Lower lobe of right lung (tissue), 2 donors: Measurements from ENCODE around the gene BCL2. TPM values are rescaled to one million over a fixed set of nuclear protein-coding genes. Genes with fewer than 3 reads are reported as not detected.

Experiments
- ATAC-seq, 2 donors: fragments of 200-7000 bp; cut with Tn5 transposase; one replicate each; pipeline ENCODE4 v1.9.1; 2020 to 2022; ENCODE audit warnings: mild to moderate bottlenecking in 2 of 2, moderate library complexity in 2 of 2
- DNase-seq: peaks from one replicate; pipeline ENCODE4 v3.0.0-alpha.2; 2020
- H3K27ac ChIP-seq: fragments of 200-600 bp; one replicate; pipeline ENCODE4 v1.8.0; 2022
- H3K27me3 ChIP-seq: fragments of 200-600 bp; one replicate; pipeline ENCODE4 v1.8.0; 2022; ENCODE audit warnings: low read depth
- H3K36me3 ChIP-seq: fragments of 200-600 bp; one replicate; pipeline ENCODE4 v1.8.0; 2022; ENCODE audit warnings: mild to moderate bottlenecking
- H3K4me1 ChIP-seq: fragments of 200-600 bp; one replicate; pipeline ENCODE4 v1.8.0; 2022
- H3K4me3 ChIP-seq: fragments of 200-600 bp; one replicate; pipeline ENCODE4 v1.8.0; 2022; ENCODE audit warnings: mild to moderate bottlenecking
- H3K9me3 ChIP-seq: fragments of 200-600 bp; one replicate; pipeline ENCODE4 v1.8.0; 2022
- CTCF ChIP-seq: fragments of 200-600 bp; IDR thresholded peaks from one replicate; pipeline ENCODE4 v1.8.0; 2022; ENCODE audit warnings: antibody characterized with exemption, mild to moderate bottlenecking
- intact Hi-C: fragments of 100-400 bp; cut with DNase I; formaldehyde crosslinking; loops from one replicate; pipeline ENCODE4 v1.11.0; 2022
- total RNA-seq: library from RNA; stranded (reverse); fragmentation: NEBNext Ultra II Directional; extraction: Animal tissue kit (Norgen Biotek cat#: 25700); gene quantifications from one replicate; pipeline ENCODE4 v1.2.1, GENCODE V29; 2021
- donor health status: DM: no; HTN: yes; CAD: no; lungs with severe emphysema.

BCL2 gene
- total RNA-seq, 1 donor from 2014 or later, result 11.0 TPM

GRCh38 chr18:63224630-63225029 lies 94.9 kb downstream of the BCL2 start:
- Histone ChIP-seq H3K9me3 (no peaks in the 10 kb centered on the region), H3K4me3 (no peak overlapping the region), H3K27ac (no peak overlapping the region), H3K4me1 (peaks cover 8% of the 10 kb centered on the region), H3K36me3 (no peaks in the 10 kb centered on the region), H3K27me3 (no peaks in the 10 kb centered on the region)
- ATAC-seq (no peak), DNase-seq (no peak)
- no peak for TF ChIP-seq CTCF
- intact Hi-C loops, result no loop called here

GRCh38 chr18:63223837-63224236 lies 95.7 kb downstream of the BCL2 start:
- Histone ChIP-seq H3K9me3 (no peaks in the 10 kb centered on the region), H3K4me1 (peaks cover 8% of the 10 kb centered on the region), H3K4me3 (no peak overlapping the region), H3K27ac (no peak overlapping the region), H3K36me3 (no peaks in the 10 kb centered on the region), H3K27me3 (no peaks in the 10 kb centered on the region)
- DNase-seq (no peak), ATAC-seq (no peak)
- intact Hi-C loops, result no loop called here
- no peak for TF ChIP-seq CTCF

- TF ChIP-seq CTCF, result no peak
- ATAC-seq, result no peak
- no peak for DNase-seq
- no peaks in the 10 kb centered on the region for H3K27me3 ChIP-seq
- H3K27ac ChIP-seq, result no peak overlapping the region
- peaks cover 8% of the 10 kb centered on the region for H3K4me1 ChIP-seq
- no peak overlapping the region for H3K4me3 ChIP-seq
- H3K36me3 ChIP-seq, result no peaks in the 10 kb centered on the region
- H3K9me3 ChIP-seq, result no peaks in the 10 kb centered on the region
- intact Hi-C loops, result no loop called here
These were observed 98.7 kb downstream of the BCL2 start for GRCh38 chr18:63220903-63221302.

- Histone ChIP-seq H3K4me1 (peaks cover 7% of the 10 kb centered on the region), H3K27me3 (no peaks in the 10 kb centered on the region), H3K36me3 (no peaks in the 10 kb centered on the region), H3K9me3 (no peaks in the 10 kb centered on the region), H3K27ac (no peak overlapping the region), H3K4me3 (no peak overlapping the region)
- TF ChIP-seq CTCF, result no peak
- DNase-seq, result no peak
- intact Hi-C loops, result no loop called here
- ATAC-seq, result peak; percentile 45 to 64
These were observed 101.1 kb downstream of the BCL2 start for GRCh38 chr18:63218472-63218871.

- ATAC-seq, result no peak
- no peak overlapping the region for H3K27ac ChIP-seq
- TF ChIP-seq CTCF, result no peak
- H3K4me3 ChIP-seq, result no peak overlapping the region
- peaks cover 7% of the 10 kb centered on the region for H3K4me1 ChIP-seq
- H3K9me3 ChIP-seq, result no peaks in the 10 kb centered on the region
- no peaks in the 10 kb centered on the region for H3K27me3 ChIP-seq
- no peaks in the 10 kb centered on the region for H3K36me3 ChIP-seq
- intact Hi-C loops, result no loop called here
- no peak for DNase-seq
These were observed 102.9 kb downstream of the BCL2 start for GRCh38 chr18:63216516-63217311.
